Suppressor macrophage treated with lipopolysaccharide for 1 hour (primary cell): ENCODE measurements around the gene BHLHE41.

ENCODE experiments used
- DNase-seq, 3 donors: peaks; one replicate each; pipeline ENCODE4 v3.0.0-alpha.2; 2020 to 2022

BHLHE41 gene

DNA sequence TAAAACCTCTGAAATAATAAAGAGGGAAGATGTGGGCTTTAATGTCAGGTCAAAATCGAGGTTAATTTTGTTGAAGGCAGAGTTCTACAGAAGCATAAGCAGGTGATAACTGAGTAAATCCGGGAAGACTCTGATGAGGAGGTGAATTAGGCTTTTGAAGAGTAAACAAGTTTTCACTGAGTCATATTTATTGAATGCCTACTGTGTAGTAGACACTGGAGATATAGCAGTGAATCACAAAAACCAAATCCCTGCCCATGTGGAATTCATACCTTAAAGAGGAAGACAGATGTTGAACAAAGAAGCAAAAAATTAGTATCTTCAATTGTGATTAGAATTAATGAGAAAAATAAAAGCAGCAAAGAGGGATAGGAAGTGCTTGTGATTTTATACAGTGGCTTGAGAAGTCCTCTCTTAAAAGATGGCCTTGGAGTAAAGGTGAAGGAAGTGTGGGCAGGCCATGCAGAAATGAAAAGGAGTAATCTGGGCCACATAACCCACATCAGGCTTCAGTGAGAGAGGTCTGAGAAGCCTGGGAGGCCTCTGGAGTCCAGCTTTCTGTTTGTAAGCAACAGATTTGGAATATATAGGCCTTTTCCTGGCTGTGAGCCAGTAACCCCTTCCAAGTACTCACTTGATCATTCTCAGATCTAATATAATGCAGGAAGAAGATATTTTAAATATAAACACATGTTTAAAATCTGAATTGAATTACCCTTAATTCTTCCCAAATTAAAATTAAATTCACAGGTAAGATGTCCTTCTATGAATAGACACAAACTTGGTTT, 46.7 kb downstream of the BHLHE41 start:
- DNase-seq, result no peak
